GM23338 (cell line): Measurements from ENCODE around the gene IRF1. TPM values are rescaled to one million over a fixed set of nuclear protein-coding genes. Genes with fewer than 3 reads are reported as not detected.

Source experiments
- ATAC-seq: fragments of 200-7000 bp; cut with Tn5 transposase; 3 replicates; pipeline ENCODE4 v1.9.1; 2020
- DNase-seq: peaks from one replicate; pipeline ENCODE4 v3.0.0-alpha.2; 2015; ENCODE audit warnings: low spot score
- H2AFZ ChIP-seq: fragments of 200-600 bp; sonication (generic); 2 replicates; pipeline ENCODE4 v1.8.0; 2016; ENCODE audit warnings: antibody characterized with exemption, mild to moderate bottlenecking, moderate library complexity
- H3F3A ChIP-seq: fragments of 200-600 bp; sonication (generic); replicated peaks from 2 replicates; pipeline ENCODE4 v1.8.0; 2017; ENCODE audit warnings: antibody characterized with exemption, mixed run types, low read depth
- H3K27ac ChIP-seq: fragments of 200-600 bp; sonication (generic); 2 replicates; pipeline ENCODE4 v1.6.1; 2016; ENCODE audit warnings: low read depth
- H3K27me3 ChIP-seq: fragments of 200-600 bp; sonication (generic); 2 replicates; pipeline ENCODE4 v1.8.0; 2016; ENCODE audit warnings: mild to moderate bottlenecking, mixed run types, moderate library complexity; ENCODE audit not compliant: insufficient read depth
- H3K36me3 ChIP-seq: fragments of 200-600 bp; sonication (generic); 2 replicates; pipeline ENCODE4 v1.8.0; 2016; ENCODE audit warnings: mild to moderate bottlenecking; ENCODE audit not compliant: insufficient read depth
- H3K4me1 ChIP-seq: fragments of 200-600 bp; sonication (generic); 2 replicates; pipeline ENCODE4 v1.8.0; 2016; ENCODE audit warnings: mild to moderate bottlenecking, moderate library complexity; ENCODE audit not compliant: insufficient read depth
- H3K4me2 ChIP-seq: fragments of 200-600 bp; sonication (generic); 2 replicates; pipeline ENCODE4 v1.7.1; 2017; ENCODE audit warnings: mixed run types
- H3K4me3 ChIP-seq: fragments of 200-600 bp; sonication (generic); 2 replicates; pipeline ENCODE4 v1.6.1; 2016; ENCODE audit warnings: mixed run types
- H3K79me2 ChIP-seq: fragments of 200-600 bp; sonication (generic); replicated peaks from 2 replicates; pipeline ENCODE4 v1.8.0; 2017; ENCODE audit warnings: mild to moderate bottlenecking; ENCODE audit not compliant: insufficient read depth
- H3K9me2 ChIP-seq: fragments of 200-600 bp; sonication (generic); 2 replicates; pipeline ENCODE4 v1.8.0; 2017; ENCODE audit not compliant: insufficient read depth
- H4K20me1 ChIP-seq: fragments of 200-600 bp; sonication (generic); replicated peaks from 2 replicates; pipeline ENCODE4 v1.8.0; 2017; ENCODE audit warnings: mild to moderate bottlenecking; ENCODE audit not compliant: insufficient read depth
- H3K27ac Mint-ChIP-seq: 2 replicates; pipeline ENCODE4 v1.8.0; 2020; ENCODE audit warnings: inconsistent platforms, mild to moderate bottlenecking, moderate library complexity, mixed read lengths
- H3K27me3 Mint-ChIP-seq: 3 replicates; pipeline ENCODE4 v1.8.0; 2022; ENCODE audit warnings: low read depth, mild to moderate bottlenecking, moderate library complexity, mixed read lengths, inconsistent platforms; ENCODE audit not compliant: insufficient read depth, poor library complexity
- H3K36me3 Mint-ChIP-seq: 3 replicates; pipeline ENCODE4 v1.8.0; 2021; ENCODE audit warnings: low read depth, mild to moderate bottlenecking, inconsistent platforms, moderate library complexity, mixed read lengths
- H3K4me1 Mint-ChIP-seq: 3 replicates; pipeline ENCODE4 v1.8.0; 2020; ENCODE audit warnings: mild to moderate bottlenecking, inconsistent platforms, mixed read lengths
- H3K4me3 Mint-ChIP-seq: 3 replicates; pipeline ENCODE4 v1.8.0; 2021; ENCODE audit warnings: moderate library complexity, mild to moderate bottlenecking, inconsistent platforms, mixed read lengths
- H3K9me3 Mint-ChIP-seq: 3 replicates; pipeline ENCODE4 v1.8.0; 2020; ENCODE audit warnings: moderate library complexity, mild to moderate bottlenecking, inconsistent platforms, mixed read lengths
- CREB1 ChIP-seq: fragments of 250-450 bp; sonication (Bioruptor Pico); IDR thresholded peaks from 2 replicates; pipeline ENCODE4 v1.5.0; 2020; ENCODE audit warnings: low read depth, mild to moderate bottlenecking, moderate library complexity
- EZH2 ChIP-seq: fragments of 200-600 bp; sonication (generic); IDR thresholded peaks from one replicate; pipeline ENCODE4 v1.8.0; 2017; ENCODE audit warnings: antibody characterized with exemption, mild to moderate bottlenecking, low read depth; ENCODE audit not compliant: unreplicated experiment
- EZH2phosphoT487 ChIP-seq: fragments of 200-600 bp; sonication (generic); IDR thresholded peaks from one replicate; pipeline ENCODE4 v1.8.1; 2018; ENCODE audit warnings: antibody characterized with exemption; ENCODE audit not compliant: unreplicated experiment
- NANOG ChIP-seq: IDR thresholded peaks from 2 replicates; pipeline ENCODE4 v1.6.1; 2016; ENCODE audit warnings: antibody characterized with exemption, borderline replicate concordance
- POLR2AphosphoS5 ChIP-seq: IDR thresholded peaks from 2 replicates; pipeline ENCODE4 v1.6.1; 2016; ENCODE audit warnings: antibody characterized with exemption, low read depth
- STAT1 ChIP-seq: IDR thresholded peaks from one replicate; pipeline ENCODE4 v1.6.1; 2016; ENCODE audit warnings: antibody characterized with exemption; ENCODE audit not compliant: unreplicated experiment
- ZNF331 ChIP-seq: fragments of 250-450 bp; sonication (Bioruptor Pico); IDR thresholded peaks from 2 replicates; pipeline ENCODE4 v1.5.0; 2020; ENCODE audit warnings: low read depth, mild to moderate bottlenecking, moderate library complexity
- polyA plus RNA-seq: library from polyadenylated mRNA; unstranded; fragments of >200 nt; fragmentation: Nextera tagmentation; extraction: Ambion mirVana; gene quantifications from 2 replicates; pipeline ENCODE4 v1.2.1, GENCODE V29; 2016
- total RNA-seq: library from RNA; depleted of rRNA; stranded (reverse); fragments of >200 nt; shearing (Covaris generic); gene quantifications from 2 replicates; pipeline ENCODE4 v1.2.3, GENCODE V29; 2014
- TF ChIP-seq, protein P1 (sequence below): fragments of 250-450 bp; sonication (Bioruptor Pico); IDR thresholded peaks from 2 replicates; pipeline ENCODE4 v1.5.0; 2020; ENCODE audit warnings: mild to moderate bottlenecking, moderate library complexity

Gene IRF1
- total and polyA plus RNA-seq, 2 experiments from 2014 or later, result 6.9 to 8.6 TPM

- TF ChIP-seq, protein P1, sequence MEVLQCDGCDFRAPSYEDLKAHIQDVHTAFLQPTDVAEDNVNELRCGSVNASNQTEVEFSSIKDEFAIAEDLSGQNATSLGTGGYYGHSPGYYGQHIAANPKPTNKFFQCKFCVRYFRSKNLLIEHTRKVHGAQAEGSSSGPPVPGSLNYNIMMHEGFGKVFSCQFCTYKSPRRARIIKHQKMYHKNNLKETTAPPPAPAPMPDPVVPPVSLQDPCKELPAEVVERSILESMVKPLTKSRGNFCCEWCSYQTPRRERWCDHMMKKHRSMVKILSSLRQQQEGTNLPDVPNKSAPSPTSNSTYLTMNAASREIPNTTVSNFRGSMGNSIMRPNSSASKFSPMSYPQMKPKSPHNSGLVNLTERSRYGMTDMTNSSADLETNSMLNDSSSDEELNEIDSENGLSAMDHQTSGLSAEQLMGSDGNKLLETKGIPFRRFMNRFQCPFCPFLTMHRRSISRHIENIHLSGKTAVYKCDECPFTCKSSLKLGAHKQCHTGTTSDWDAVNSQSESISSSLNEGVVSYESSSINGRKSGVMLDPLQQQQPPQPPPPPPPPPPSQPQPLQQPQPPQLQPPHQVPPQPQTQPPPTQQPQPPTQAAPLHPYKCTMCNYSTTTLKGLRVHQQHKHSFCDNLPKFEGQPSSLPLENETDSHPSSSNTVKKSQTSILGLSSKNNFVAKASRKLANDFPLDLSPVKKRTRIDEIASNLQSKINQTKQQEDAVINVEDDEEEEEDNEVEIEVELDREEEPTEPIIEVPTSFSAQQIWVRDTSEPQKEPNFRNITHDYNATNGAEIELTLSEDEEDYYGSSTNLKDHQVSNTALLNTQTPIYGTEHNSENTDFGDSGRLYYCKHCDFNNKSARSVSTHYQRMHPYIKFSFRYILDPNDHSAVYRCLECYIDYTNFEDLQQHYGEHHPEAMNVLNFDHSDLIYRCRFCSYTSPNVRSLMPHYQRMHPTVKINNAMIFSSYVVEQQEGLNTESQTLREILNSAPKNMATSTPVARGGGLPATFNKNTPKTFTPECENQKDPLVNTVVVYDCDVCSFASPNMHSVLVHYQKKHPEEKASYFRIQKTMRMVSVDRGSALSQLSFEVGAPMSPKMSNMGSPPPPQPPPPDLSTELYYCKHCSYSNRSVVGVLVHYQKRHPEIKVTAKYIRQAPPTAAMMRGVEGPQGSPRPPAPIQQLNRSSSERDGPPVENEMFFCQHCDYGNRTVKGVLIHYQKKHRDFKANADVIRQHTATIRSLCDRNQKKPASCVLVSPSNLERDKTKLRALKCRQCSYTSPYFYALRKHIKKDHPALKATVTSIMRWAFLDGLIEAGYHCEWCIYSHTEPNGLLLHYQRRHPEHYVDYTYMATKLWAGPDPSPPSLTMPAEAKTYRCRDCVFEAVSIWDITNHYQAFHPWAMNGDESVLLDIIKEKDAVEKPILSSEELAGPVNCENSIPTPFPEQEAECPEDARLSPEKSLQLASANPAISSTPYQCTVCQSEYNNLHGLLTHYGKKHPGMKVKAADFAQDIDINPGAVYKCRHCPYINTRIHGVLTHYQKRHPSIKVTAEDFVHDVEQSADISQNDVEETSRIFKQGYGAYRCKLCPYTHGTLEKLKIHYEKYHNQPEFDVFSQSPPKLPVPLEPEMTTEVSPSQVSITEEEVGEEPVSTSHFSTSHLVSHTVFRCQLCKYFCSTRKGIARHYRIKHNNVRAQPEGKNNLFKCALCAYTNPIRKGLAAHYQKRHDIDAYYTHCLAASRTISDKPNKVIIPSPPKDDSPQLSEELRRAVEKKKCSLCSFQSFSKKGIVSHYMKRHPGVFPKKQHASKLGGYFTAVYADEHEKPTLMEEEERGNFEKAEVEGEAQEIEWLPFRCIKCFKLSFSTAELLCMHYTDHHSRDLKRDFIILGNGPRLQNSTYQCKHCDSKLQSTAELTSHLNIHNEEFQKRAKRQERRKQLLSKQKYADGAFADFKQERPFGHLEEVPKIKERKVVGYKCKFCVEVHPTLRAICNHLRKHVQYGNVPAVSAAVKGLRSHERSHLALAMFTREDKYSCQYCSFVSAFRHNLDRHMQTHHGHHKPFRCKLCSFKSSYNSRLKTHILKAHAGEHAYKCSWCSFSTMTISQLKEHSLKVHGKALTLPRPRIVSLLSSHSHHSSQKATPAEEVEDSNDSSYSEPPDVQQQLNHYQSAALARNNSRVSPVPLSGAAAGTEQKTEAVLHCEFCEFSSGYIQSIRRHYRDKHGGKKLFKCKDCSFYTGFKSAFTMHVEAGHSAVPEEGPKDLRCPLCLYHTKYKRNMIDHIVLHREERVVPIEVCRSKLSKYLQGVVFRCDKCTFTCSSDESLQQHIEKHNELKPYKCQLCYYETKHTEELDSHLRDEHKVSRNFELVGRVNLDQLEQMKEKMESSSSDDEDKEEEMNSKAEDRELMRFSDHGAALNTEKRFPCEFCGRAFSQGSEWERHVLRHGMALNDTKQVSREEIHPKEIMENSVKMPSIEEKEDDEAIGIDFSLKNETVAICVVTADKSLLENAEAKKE, result no peak
- TF ChIP-seq ZNF331 (CRISPR knock-in tag) (no peak), CREB1 (no peak), NANOG (no peak), EZH2 (no peak), EZH2phosphoT487 (no peak)
Observed at GRCh38 chr5:132475497-132475882, 15.1 kb downstream of the IRF1 start (continued).

DNA sequence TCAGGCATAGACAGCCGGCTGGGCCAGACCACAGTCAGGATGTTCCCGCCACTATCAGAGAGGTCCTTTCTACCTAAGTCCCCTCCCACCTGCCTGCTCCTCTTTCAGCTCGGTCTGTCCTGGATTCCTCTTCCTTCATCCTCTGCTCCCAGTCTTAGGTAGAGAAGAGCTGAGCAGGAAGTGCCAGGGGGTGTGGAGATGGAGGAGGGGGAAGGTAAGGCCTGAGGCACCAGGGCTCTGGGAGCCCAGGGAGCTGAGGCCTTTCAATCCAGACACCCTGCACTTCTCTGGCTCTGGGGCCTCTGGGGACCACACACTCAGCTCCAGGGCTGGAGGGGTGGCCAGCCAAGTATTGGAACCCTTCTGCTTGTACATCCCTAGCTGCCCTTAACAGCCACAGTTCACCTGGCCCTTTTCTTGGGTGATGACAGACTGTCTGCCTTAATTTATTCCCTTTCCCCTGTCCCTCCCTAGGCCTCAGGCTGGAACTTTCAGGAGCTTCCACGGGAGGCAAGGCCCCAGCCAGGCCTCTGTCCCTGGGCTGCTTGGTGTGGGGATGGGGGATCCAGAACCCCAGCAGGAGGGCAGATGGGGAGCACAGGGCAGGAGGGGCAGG lies 15.6 kb downstream of the IRF1 start:
- no peaks in the 10 kb centered on the region for H3K9me2 ChIP-seq
- peaks cover 7% of the 10 kb centered on the region for H3K4me1 ChIP-seq
- H2AFZ ChIP-seq, result peak overlapping the region; percentile 47; the same call in 1 of the 2 replicates
- peak overlapping the region; percentile 60; the same call in 1 of the 2 replicates for H3K4me2 ChIP-seq
- no peaks in the 10 kb centered on the region for H4K20me1 ChIP-seq
- H3K79me2 ChIP-seq, result no peaks in the 10 kb centered on the region
- H3K27me3 ChIP-seq, result no peaks in the 10 kb centered on the region
- no peaks in the 10 kb centered on the region for H3K36me3 ChIP-seq
- TF ChIP-seq, protein P1, result no peak
- TF ChIP-seq NANOG (no peak), POLR2AphosphoS5 (no peak), STAT1 (no peak), EZH2 (no peak)
- peak; percentile 68 for DNase-seq
- no peaks in the 10 kb centered on the region for H3F3A ChIP-seq
- peaks cover 14% of the 10 kb centered on the region for H3K4me1 Mint-ChIP-seq
- H3K4me3 ChIP-seq, result no peak overlapping the region
- H3K36me3 Mint-ChIP-seq, result no peaks in the 10 kb centered on the region
- no peaks in the 10 kb centered on the region; the same call in 2 of the 3 replicates for H3K9me3 Mint-ChIP-seq
- peak overlapping the region; percentile 2; the same call in 1 of the 3 replicates for H3K4me3 Mint-ChIP-seq
- no peak overlapping the region for H3K27ac Mint-ChIP-seq
- peak; percentile 74 for ATAC-seq
- peaks cover 6% of the 10 kb centered on the region for H3K27me3 Mint-ChIP-seq
- no peak overlapping the region for H3K27ac ChIP-seq
